DMS 273 treated with DMSO at 0.1 percent for 48 hours (cell line): ENCODE data around the gene COPE.
A peak's percentile ranks its signal among the peaks of the same experiment; 100 is the strongest.
"Not testable (repeated sequence)": the region's sequence is repeated elsewhere in the genome, so short reads cannot be mapped to it uniquely, and the experiment has no call there.

ENCODE experiments used
- DNase-seq: peaks from one replicate; lab custom pipeline; 2025; lab: John Stamatoyannopoulos, UW

Gene COPE

DNA sequence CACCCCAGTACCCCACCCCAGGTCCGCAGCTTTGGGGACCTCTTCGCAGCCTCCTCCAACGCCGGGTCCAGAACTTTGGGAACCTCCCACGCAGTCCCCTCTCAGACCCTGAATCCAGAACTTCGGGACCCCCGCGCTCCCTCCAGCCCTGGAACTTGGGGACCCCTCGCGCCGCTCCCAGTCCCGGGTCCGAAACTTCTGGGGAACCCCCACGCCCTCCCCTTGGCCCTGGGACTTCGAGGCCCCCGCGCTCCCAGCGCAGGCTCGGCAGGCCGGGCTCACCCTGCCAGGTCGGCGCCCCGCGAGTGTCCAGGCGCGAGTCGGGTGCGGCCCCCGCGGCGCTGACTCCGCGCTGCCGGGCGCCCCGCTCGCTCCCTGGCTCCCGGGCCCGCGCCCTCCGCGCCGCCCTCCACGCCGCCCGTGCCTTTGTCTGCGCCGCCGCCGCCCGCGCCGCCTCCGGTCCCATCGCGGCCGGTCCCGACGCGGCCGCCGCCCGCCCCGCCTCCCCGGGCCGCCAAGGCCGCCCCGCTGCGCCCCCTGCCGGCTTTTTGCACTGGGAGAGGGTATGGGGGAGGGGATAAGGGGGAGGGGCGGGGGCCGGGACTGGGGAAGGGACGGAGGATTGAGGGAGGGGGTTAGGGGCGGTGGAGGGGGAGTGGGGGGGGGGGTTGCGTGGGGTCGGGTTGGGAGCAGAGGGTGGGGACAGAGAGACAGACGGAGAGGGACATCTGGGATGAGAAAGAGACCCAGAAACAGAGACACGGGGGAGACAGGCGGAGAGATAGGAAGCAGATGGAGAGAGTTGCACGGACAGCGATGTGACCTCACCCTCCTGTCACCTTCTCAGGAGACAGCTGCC lies 21.8 kb upstream of the COPE start, which contains the start of gene HOMER3:
Gene HOMER3, minus strand, starts transcription at position 449 of the 859 bp plus-strand sequence. CDS start 2,235 bp downstream, outside the sequence.
- DNase-seq, result peak; percentile 36

DNA sequence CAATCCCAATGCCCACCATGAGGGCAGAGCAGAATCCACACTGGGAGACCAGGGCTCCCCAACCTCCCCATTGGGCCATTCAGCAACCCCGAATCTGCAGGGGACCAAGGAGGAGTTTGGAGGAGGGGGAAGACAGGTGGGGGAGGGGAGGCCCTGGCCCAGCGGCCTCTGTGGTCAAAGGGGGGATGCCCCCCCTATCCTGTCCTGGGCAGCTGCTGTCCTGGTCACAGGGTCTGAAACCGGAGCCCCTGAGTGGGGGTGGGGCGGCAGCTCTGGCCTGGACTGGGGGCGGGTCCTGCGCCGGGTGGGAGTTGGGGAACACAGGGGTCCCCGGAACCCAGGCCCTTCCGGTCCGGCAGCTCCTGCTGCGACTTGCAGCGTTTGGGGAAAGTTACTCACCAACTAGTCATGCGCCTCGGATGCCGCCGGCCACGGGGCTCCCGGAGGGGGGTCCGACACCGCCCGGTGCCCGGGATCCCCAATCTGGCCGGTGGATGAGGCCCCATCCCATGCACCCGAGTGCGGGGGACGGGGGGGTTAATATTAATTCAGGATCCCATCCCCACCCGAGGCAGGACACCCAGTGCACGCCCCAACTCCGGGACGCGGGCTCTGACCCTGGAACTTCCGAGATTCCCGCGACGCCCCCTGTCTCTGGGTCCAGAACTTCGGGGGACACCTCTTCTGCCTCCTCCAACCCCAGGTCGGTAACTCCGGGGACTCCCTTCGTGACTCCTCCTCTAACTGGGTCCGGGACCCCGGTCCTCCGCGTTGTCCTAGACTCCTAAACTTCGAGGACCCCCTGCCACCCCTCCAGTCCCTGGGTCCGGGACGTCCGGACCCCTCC lies 21.0 kb upstream of the COPE start:
- no peak for DNase-seq

DNA sequence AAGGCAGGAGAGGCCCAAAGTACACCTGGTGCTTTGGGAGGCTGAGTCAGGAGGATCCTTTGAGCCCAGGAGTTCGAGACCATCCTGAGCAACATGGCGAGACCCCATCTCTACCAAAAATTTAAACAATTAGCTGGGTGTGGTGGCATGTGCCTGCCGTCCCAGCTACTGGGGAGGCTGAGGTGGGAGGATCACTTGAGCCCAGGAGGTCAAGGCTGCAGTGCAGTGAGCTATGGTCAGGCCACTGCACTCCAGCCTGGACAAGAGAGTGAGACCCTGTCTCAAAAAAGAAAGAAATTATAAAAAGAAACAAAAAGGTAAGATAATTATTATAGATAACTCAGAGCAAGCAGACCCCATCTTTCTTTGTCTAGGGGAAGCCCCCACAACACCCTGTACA lies 20.0 kb upstream of the COPE start:
- no peak for DNase-seq

DNA sequence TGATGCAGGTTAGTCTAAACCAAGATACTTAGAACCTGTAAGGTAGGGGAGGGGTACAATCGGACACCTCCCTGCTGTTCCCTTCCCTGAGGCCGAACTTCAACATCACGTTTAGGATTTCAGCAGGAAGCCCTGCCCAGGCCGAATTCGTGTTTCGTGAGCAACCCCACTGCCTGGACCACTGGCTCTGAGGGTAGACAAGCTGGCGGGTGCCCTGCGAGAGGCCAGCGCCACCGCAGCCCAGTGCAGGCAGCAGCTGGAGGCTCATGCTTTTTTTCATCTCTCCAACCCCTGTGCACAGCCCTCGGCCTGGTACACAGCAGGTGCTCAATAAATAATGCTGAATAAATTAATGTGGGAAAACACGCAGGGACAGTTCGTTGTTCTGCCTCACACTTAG lies 14.1 kb upstream of the COPE start:
- no peak for DNase-seq

DNA sequence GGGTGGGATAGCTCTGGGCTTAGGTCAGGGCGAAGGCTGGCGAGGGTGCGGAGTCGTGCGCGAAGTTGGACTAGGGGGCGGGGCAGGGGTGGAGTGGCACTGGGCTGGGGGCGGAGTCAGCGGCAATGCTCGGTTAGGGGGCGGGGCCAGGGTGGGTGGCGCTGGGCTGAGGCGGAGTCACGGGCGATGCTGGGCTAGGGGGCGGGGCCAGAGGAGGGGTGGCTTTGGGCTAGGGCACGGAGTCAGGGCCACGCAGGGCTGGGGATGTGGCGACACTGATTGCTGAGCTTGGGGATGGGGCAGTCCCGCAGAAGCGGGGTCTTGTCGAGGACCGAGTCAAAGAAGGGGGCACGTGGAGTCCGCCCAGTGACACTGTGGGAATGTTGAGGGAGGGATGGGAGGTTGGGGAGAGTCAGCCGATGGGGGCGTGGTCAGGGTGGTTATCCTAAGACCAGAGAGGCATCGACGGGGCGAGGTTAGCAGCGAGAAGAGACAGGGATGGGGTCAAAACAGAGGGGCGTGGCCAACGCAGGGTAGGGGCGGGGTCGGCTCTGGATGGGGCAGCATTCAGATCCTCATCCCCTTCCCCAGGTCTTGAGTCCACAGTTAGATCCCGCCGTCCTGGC lies 13.1 kb upstream of the COPE start:
- no peak for DNase-seq

DNA sequence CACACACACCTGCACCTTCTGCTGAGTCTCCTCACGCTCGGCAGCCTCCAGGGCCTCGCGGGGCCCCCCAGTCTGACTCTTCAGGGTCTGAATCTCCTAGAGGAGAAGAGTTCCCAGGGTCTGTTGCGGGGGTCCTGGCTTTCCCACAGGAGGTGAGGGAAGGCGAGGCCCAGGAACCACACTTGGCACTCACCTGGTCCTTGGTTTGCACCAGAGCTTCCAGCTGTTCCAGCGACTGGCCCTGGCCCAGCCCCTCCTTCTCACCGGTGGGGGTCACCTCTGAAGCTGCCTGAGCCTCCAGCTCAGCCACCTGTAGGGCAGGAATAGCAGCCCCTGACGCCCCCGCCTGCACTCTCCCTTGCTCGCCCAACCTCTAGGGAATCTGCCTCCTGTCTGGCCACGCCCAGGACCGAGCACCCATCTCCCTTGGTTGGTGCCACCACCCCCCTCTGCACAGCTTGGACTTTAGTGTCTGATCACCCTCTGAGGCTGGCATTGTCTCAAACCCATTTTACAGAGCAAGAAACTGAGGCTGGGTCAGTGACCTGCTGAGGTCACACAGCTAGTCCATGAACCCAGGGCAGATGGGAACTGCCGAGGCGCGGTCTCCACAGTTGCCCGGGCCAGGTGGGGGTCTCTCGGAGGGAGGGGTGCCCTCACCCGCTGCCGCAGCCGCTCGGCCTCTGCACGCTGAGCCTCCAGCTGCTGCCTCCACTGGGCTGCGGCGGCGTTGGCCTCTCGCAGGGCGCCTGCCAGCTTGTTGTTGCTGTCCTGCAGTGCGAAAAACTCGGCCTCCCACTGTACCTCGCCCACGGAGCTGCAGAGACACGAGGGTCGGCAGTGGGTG lies 12.4 kb upstream of the COPE start:
- no peak for DNase-seq

DNA sequence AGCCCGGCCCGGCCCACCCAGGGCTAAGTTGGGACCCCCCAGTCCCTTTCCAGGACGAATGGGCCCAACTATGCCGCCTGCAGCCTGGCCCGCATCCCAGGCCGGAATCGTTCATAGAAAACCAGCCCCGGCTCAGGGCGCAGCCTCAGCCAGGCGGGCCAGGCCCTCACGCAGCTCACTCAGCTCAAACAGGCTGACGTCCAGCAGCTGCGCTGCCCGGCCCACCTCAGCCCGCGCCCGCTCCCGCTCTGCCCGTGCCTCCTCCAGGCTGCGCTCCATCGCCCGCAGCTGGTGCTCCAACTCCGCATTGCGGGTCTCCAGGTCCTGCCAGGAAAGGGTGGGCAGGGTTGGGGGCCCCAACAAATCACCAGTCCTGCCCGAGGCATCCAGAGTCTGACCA lies 10.1 kb upstream of the COPE start:
- DNase-seq, result no peak

DNA sequence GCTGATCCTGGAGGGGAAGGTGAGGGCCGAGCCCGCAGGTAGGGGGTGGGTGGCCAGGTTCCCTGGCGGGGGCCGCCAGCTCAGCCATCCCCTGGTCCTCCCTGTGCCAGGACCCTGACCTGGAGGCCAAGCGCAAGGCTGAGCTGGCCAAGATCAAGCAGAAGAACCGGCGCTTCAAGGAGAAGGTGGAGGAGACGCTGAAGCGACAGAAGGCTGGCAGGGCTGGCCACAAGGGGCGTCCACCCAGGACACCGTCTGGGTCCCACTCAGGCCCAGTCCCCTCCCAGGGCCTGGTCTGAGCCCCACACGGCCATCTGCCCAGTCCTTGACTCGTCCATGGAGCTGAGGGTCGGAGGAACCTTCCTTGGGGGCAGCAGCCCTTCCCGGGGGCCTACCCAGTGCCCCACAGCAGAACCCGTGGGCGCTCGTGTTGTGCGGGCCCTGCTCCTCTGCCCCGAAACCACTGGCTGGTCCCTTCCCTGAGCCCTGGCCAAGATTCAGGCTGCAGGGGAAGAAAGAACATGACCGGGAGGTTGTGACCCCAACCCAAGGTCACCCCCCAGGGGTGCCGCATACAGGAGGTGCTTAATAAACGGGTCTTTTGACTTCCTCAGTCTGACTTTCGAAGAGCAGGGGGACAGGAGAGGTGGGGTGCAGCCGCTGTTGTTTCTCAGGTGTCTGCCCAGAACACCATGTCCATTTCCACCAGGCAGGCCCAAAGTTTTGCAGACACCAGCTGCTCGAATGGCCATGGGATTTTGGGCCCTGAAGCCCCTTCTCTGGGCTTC lies 9.0 kb upstream of the COPE start:
- no peak for DNase-seq

DNA sequence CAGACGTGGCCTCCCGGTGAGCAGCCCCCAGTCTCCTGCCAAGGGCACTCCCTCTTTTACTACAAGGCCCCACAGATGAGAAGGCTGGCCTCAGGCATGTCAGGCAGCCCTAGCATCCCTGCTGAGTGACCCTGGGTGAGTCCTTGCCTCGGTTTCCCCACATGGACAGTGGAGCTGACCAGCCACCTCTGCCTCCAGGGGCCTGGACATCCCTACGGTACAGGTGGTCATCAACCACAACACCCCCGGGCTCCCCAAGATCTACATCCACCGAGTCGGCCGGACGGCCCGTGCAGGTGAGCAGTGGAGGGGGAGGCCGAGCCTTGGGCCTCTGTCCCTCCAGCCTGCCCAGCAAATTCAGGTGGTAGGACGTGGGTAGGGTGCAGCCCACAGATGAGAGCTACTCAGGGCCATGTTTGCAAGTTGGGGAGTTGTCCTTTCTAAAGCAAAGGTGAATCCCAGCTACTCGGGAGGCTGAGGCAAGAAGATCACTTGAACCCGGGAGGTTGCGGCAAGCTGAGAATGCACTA lies 5.6 kb upstream of the COPE start:
- no peak for DNase-seq

DNA sequence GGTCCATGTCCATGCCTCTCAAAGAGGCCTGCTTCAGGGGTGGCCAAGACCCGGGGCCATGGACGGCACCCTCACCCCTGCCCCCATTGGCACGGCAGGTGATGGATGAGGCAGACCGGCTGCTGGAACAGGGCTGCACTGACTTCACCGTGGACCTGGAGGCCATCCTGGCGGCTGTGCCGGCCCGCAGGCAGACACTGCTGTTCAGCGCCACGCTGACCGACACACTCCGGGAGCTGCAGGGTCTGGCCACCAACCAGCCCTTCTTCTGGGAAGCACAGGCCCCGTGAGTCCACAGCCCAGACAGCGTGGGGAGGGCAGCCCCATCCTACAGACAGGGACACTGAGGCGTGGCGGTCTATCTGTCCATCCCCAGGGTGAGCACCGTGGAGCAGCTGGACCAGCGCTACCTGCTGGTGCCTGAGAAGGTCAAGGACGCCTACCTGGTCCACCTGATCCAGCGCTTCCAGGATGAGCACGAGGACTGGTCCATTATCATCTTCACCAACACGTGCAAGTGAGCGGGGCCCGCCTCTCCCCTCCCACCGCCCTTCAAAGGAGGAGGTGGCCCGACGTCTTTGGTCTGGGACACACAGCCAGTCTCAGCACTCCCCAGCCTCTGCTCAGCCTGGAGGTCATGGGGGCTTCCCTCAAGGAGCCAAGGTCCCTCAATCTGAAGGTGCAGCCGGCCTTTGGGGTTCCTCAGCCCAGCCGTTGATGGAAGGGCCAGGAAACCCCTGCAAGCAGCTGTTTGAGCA lies 3.2 kb upstream of the COPE start:
- DNase-seq, result no peak

DNA sequence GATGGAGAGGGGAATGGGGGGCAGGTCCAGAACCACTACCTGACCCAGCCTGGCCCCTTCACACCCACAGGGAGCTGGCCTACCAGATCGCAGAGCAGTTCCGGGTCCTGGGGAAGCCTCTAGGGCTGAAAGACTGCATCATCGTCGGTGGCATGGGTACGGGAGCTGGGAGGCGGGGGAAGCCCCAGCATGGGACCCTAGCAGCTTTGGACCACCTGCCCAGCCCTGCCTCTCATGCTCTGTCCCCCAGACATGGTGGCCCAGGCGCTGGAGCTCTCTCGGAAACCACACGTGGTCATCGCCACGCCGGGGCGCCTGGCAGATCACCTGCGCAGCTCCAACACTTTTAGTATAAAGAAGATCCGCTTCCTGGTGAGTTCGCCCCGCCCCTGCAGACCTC lies 2.4 kb upstream of the COPE start:
- DNase-seq, result no peak

DNA sequence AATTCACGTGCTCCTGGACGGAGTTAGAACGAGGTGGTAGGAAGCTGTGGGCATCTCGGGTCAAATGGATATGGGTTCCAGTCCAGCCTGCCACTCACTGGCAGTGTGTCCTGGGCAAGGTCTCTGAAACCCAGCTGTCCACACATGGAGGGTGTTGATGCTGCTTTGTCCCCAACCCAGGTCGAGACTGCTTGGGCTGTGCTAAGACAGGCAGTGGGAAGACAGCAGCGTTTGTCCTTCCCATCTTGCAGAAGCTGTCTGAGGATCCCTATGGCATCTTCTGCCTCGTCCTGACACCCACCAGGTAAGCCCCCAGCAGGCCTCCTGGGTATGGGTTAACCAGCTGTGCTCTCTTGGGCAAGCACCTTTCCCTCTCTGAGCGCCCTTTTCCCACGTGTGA lies 1.2 kb upstream of the COPE start:
- no peak for DNase-seq

DNA sequence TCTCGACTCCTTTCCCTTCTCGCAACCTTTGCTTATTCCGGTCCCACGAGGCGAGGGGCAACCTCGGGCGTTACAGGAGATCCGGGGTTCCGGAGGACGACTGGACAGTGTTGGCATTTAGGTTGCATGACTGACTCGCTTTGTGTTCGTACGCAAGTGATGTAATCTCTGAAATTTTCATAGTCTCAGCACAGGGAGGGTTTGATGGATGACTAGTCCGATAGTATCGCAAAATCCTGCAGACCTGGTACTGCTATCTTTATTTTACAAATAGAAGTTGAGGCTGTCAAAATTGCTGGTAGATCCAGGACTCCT lies 670 bp upstream of the COPE start:
- no peak for DNase-seq

DNA sequence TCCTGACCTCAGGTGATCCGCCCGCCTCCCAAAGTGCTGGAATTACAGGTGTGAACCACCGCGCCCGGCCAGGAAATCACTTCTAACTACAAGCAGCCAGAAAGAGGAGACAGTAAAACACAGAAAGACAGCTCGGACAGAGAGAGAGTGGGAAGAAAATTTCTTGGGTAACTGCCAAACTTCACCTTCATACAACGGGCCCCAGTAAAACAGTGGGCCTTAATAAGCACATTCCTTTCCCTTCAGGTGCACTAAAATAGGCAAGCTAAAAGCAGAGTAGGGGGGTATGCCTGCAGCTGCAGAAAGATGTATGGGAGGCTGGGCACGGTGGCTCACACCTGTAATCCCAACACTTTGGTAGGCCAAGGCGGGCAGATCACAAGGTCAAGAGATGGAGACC lies 1.6 kb downstream of the COPE start:
- not testable (repeated sequence) for DNase-seq

DNA sequence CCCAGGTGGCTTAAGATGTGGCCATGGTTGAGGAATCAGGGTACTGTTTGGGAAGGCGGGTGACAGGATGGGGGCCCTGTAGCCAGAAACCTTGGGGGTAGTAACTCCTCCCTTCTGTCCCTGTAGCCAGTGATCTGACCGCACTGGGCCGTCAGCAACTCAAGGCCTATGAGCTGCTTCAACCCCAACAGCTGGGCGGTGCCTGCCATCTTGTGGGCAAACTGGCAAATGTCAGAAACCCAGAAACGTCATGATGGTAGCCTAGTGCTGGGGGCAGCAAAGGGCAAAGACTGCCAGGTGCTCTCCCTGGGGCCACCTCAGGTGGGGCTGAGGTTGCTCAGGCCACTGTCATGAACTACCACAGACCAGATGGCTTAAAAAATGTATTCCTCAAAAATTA lies 3.5 kb downstream of the COPE start:
- no peak for DNase-seq

DNA sequence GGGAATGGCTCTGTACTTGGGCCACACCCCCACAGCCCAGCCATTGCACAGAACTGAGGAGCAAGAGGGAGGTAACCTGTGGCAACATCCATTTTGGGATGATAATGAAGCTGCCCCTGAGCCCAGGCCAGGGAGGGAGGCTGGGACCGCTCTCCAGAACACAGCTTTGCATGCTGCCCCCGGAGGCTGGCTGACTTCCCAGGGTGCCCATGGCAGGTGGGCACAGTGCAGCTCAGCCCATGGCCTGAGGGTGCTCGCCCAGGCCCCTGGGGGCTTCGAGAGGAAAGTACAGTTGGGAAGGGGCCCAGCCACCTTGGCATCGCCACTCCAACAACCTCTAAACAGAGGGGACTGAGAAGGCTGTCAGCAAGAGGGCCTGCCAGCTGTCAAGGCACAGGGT lies 5.7 kb downstream of the COPE start:
- no peak for DNase-seq

DNA sequence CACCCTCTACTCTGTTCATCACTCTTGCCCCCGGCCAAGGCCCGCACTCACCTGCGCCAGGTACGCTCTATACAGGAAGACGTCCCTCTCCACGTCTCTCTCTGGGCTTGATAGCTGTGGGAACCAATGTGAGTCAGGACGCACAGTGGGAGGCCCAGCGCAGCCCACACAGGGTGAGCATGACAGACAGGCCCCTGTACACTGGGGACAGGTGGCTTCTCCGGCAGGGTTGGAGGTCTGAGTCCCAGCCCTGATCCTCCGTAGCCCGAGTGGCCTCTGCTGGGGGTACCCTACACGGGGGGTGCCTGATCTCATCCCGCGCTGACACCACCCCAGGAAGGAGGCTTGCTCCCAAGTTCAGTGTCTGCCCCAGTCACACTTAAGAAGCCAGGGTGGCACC lies 6.3 kb downstream of the COPE start:
- DNase-seq, result no peak

DNA sequence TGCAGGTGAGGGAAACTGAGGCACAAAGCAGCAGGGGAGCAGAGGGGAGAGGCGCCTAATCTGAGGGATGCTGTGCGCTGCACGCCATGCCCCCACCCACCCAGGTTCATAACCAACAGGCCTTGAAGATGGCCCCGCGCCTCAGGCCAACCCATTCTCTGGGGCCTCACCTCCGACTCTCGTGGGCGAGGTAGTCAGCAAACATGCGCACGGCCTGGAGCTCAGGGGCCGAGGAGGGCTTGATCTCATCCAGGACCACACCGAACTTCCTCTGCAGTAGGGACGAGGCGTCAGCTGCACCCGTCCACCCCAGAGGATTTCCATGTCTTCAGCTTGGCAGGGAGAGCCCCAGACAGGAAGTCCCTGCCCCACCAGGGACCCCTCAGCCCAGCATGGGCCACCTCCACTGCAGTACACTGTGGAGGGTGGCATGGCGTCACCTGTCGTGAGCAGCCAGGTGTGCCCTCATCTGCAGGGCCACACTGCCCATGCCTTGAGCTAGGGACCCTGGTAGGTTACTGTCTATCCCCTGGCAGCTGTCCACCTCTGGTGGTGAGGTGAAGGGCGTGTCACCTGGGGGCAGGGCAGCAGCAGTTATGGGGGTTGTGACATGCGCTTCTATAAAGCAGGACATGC lies 8.3 kb downstream of the COPE start:
- DNase-seq, result no peak

DNA sequence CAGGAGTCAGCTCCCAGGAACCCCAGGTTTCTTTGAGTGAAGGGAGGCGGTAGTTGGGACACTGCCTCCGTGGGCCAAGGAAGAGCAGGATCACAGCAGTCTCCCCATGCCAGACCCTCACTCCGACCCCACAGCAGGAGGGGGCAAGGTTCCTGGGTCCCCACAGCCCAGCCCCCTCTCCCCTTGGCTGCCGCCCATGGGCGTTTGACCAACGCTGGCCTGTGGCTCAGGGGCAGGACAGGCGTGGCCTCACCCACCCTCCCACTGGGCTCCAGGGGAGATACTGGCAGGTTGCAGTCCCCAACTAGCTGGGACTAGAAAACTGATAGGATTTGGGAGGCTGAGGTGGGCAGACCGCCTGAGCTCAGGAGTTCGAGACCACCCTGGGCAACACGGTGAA lies 9.2 kb downstream of the COPE start:
- DNase-seq, result no peak
